ENCODE measurements around the gene PYROXD2.

The PYROXD2 gene

GRCh38 chr10:98446661-98447221, 31.8 kb upstream of the PYROXD2 start, which contains the start of gene HPS1:
Gene HPS1, minus strand, starts transcription at chr10:98446935. Its CDS starts 3,695 bp downstream, at chr10:98443240.
- H3K4me3 ChIP-seq (replicated peaks in 1 of 2; ENCODE audit: low read depth in 2 of 2, low read length in 2 of 2), result peak within 1 kb of the TSS; percentile 84
- DNase-seq (ENCODE audit: low read depth in 2 of 2), result peak; percentile 67 to 84
- no peak for TF ChIP-seq CTCF (IDR thresholded peaks at IDR 0.05; ENCODE audit: low read depth, low read length)

- peak overlapping the region; percentile 84 for H3K4me3 ChIP-seq (replicated peaks in 1 of 2; ENCODE audit: low read depth in 2 of 2, low read length in 2 of 2)
- TF ChIP-seq CTCF (IDR thresholded peaks at IDR 0.05; ENCODE audit: low read depth, low read length), result no peak
- peak; percentile 31 to 34 for DNase-seq (ENCODE audit: low read depth in 2 of 2)
These were observed 31.2 kb upstream of the PYROXD2 start for GRCh38 chr10:98446151-98446660.

- no peak for DNase-seq (ENCODE audit: low read depth in 2 of 2)
- H3K4me3 ChIP-seq (replicated peaks in 1 of 2; ENCODE audit: low read depth in 2 of 2, low read length in 2 of 2), result peak overlapping the region; percentile 84
- no peak for TF ChIP-seq CTCF (IDR thresholded peaks at IDR 0.05; ENCODE audit: low read depth, low read length)
These were observed 30.3 kb upstream of the PYROXD2 start for GRCh38 chr10:98445200-98445812.

- TF ChIP-seq CTCF (IDR thresholded peaks at IDR 0.05; ENCODE audit: low read depth, low read length), result no peak
- no peak for DNase-seq (ENCODE audit: low read depth in 2 of 2)
- H3K4me3 ChIP-seq (replicated peaks in 1 of 2; ENCODE audit: low read depth in 2 of 2, low read length in 2 of 2), result no peak overlapping the region
These were observed 29.5 kb upstream of the PYROXD2 start for GRCh38 chr10:98444314-98445006.

GRCh38 chr10:98438715-98439114, 23.7 kb upstream of the PYROXD2 start:
- DNase-seq (ENCODE audit: low read depth in 2 of 2), result no peak

GRCh38 chr10:98436704-98437103, 21.7 kb upstream of the PYROXD2 start:
- TF ChIP-seq CTCF (IDR thresholded peaks at IDR 0.05; ENCODE audit: low read depth, low read length), result no peak
- no peak overlapping the region for H3K4me3 ChIP-seq (replicated peaks in 1 of 2; ENCODE audit: low read depth in 2 of 2, low read length in 2 of 2)
- DNase-seq (ENCODE audit: low read depth in 2 of 2), result no peak

More at GRCh38 chr10:98438715-98439114, 23.7 kb upstream of the PYROXD2 start:
- no peak overlapping the region for H3K4me3 ChIP-seq (replicated peaks in 1 of 2; ENCODE audit: low read depth in 2 of 2, low read length in 2 of 2)
- TF ChIP-seq CTCF (IDR thresholded peaks at IDR 0.05; ENCODE audit: low read depth, low read length), result no peak

All from cardiac fibroblast (primary cell).